ENCODE measurements around the gene NPC1L1.

Gene NPC1L1

GRCh38 chr7:44505595-44505994, 35.5 kb downstream of the NPC1L1 start:
- DNase-seq: no peak

GRCh38 chr7:44498230-44498954, 42.7 kb downstream of the NPC1L1 start:
- no peak for DNase-seq

DNA sequence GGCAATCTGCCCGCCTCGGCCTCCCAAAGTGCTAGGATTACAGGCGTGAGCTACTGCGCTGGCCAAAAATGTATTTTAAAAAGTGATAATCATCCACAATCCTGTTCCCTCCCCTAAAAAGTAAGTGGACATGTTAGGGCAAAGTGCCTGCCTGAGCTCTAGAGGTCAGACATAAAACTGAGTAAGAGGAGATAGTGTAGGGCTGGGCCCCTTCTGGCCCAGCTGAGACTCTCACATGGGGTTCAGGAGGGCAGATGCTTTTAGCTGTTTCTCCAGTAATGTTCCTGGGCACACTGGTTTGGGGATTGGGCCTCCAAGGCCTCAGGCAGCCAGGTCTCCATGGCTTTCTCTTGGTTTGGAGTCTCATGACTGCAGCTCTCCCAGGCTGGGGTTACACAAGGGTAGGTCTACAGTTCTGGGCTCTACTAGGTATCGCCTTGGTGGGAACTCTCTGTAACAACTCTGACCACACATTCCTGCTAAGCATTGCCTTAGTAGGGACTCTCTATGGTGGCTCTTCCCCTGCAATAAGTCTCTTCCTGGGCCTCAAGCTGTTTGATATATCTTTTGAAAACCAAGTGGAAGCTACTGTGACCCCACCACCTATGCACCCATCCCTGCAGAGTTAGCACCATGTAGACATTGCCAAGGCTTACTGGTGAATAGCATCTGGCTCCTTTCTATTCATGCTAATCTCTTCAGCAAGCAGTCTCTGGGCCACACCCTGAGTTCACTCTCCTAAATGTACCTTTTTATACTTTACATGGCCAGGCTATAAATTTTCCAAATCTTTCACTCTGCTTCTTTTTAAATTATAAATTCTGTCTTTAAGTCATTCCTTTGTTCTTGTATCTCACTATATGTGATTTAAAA, 43.7 kb downstream of the NPC1L1 start:
- DNase-seq: no peak

GRCh38 chr7:44496385-44496784, 44.7 kb downstream of the NPC1L1 start:
- no peak for DNase-seq

- no peak for DNase-seq
These were observed 46.2 kb downstream of the NPC1L1 start for GRCh38 chr7:44494960-44495359.

DNA sequence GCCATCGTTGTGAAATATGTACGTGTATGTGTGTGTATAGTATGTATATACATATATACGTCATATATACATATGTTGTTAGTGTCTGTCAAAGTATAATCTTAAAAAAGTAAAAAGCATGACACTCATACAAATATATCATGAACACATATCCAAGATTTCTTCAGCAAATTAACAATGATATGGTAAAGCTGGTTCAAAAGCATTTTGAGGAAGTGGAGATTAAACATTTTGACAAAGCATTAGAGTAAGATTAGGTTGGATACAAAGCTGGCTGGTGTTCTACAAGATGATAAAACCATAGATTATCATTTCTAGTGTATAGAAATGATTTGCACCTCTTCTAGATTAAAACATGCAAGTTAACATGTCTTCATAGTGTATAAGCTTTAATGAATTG, 49.9 kb downstream of the NPC1L1 start:
- DNase-seq: no peak

- DNase-seq: peak; percentile 80
These were observed 50.6 kb downstream of the NPC1L1 start, which contains the start of gene NUDCD3 for GRCh38 chr7:44490351-44491200. Gene NUDCD3, minus strand, starts transcription at chr7:44490658. Its CDS starts 58 bp downstream, at chr7:44490600.

DNA sequence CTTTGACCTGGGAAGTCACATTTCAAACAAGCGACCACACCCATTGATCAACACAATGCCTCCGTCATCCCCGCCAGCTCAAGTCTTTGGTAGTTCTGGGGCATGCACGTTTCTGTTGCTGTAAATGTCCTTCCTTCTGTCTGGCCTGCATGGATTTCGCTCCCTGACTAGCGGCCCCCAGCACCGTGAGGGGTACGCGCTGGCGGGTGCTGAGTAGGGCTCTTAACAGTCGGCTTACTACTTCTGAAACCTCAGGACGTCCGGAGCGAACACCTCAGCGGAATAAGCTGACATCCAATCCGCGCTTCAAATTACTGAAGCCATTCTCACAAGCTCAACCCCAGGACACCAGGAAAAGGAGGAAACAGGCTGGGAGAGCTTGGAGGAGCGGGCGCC, 51.2 kb downstream of the NPC1L1 start:
- DNase-seq: peak; percentile 38

GRCh38 chr7:44488955-44489354, 52.2 kb downstream of the NPC1L1 start:
- DNase-seq: no peak

GRCh38 chr7:44486693-44487092, 54.4 kb downstream of the NPC1L1 start:
- no peak for DNase-seq

GRCh38 chr7:44486001-44486400, 55.1 kb downstream of the NPC1L1 start:
- no peak for DNase-seq

GRCh38 chr7:44484482-44485313, 56.4 kb downstream of the NPC1L1 start:
- DNase-seq: no peak

- no peak for DNase-seq
These were observed 58.3 kb downstream of the NPC1L1 start for GRCh38 chr7:44482502-44483485.

DNA sequence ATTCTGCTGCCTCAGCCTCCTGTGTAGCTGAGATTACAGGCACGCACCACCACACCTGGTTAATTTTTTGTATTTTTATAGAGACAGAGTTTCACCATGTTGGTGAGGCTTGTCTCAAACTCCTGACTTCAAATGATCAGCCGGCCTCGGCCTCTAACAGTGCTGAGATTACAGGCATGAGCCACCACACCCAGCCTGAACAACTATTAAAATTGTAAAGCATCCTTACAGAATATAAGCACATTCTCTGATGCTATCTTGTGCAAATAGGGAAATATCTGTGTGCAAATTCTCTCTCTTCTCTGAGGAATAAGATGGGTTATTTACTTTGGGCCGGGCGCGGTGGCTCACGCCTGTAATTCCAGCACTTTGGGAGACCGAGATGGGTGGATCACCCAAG, 63.2 kb downstream of the NPC1L1 start:
- DNase-seq: no peak

DNA sequence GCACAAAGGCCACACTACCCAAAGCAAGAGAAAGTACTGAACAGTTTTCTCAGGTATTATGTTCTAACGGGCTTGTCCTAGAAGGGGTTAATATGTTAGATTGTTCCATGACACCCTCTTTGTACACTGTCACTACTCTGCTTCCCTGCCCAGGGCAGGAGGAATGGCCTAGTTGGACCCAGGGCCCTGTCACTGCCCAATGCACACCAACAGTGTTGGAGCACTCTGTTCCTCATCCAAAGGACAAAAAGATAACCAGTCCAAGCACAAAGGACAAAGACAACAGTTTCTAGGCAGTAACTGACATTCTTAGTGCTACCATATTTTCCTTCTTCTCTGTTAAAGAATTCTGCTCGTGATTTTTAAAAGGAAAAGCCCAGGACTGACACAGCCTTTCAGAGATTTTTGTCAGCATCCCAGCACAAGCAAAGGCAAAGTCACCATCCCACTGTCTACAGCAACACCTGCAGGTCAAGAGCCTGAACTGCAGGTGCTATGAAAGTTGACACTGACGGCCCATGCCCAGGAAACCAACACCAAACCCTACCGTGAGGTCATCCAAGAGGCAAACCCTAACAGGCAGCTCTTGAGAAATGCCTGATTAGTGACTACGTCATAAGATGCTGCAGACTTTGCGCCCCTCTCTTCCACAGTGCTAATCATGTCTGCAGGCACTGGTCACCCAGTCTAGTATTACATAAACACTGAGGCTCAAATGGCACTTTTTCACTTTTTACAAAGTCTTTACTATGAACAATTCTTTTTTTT, 63.9 kb downstream of the NPC1L1 start:
- DNase-seq: peak; percentile 46

DNA sequence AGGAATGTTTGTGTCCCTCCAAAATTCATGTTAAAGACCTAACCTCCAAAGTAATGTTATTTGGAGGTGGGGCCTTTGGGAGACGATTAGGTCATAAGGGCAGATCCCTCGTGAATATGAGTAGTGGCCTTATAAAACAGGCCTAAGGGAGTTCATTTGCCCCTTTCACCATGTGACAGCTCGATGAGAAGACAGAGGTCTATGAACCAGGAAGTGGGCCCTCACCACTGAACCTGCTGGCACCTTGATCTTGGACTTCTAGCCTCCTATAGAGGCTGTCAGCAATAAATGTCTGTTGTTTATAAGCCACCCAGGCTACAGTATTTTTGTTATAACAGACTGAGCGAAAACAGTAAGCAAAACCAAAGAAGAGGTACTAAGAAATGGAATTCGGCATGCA, 64.8 kb downstream of the NPC1L1 start:
- no peak for DNase-seq

- DNase-seq: no peak
These were observed 67.8 kb downstream of the NPC1L1 start for GRCh38 chr7:44473295-44473694.

- no peak for DNase-seq
These were observed 68.3 kb downstream of the NPC1L1 start for GRCh38 chr7:44472843-44473242.

- DNase-seq: no peak
These were observed 69.3 kb downstream of the NPC1L1 start for GRCh38 chr7:44471850-44472249.

DNA sequence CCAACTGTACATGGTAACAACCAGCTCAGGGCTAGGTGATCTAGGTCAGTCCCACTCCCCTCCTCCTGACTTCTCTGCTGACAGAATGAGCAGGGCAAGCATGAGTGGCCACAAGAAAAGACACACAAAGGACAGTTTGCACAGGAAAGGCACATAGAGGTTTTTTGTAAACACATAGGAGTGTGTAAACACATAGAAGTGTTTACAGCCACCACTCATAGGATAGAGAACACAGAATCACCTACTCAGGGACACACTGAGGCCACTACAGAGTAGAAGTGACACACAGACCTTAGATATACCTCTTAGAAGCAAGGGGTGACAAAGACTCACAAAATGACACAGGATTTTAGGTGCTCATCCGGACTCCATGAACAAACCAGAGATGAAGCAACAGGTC, 69.7 kb downstream of the NPC1L1 start:
- no peak for DNase-seq

Data from stimulated activated CD4-positive, alpha-beta T cell treated with anti-CD3 and anti-CD28 coated beads, Interleukin-4, amount 100 ng/mL, for 1 hour (primary cell).